Measurements from ENCODE around the gene OTOA. TPM values are rescaled to one million over a fixed set of nuclear protein-coding genes. Genes with fewer than 3 reads are reported as not detected.
A peak's percentile ranks its signal among the peaks of the same experiment; 100 is the strongest.
"Not testable (repeated sequence)": the region's sequence is repeated elsewhere in the genome, so short reads cannot be mapped to it uniquely, and the experiment has no call there.

The OTOA gene
- total and polyA plus RNA-seq, 5 experiments from 2014 or later: 0.14 TPM; not detected in 4

- H3K36me3 Mint-ChIP-seq, H3K9me3 Mint-ChIP-seq, H3K4me3 Mint-ChIP-seq, POLR2A ChIA-PET, H3K27ac Mint-ChIP-seq, H3K27me3 Mint-ChIP-seq, DNase-seq, H3K4me1 Mint-ChIP-seq: not testable (repeated sequence)
- ATAC-seq: peak; percentile 96 to 99
These were observed 93.4 kb downstream of the OTOA start for GRCh38 chr16:21757080-21757671.

- H3K4me3 Mint-ChIP-seq, H3K36me3 Mint-ChIP-seq, H3K27me3 Mint-ChIP-seq, DNase-seq, H3K27ac Mint-ChIP-seq, H3K4me1 Mint-ChIP-seq, ATAC-seq, H3K9me3 Mint-ChIP-seq, POLR2A ChIA-PET: not testable (repeated sequence)
These were observed 104.5 kb downstream of the OTOA start for GRCh38 chr16:21768280-21768679.

DNA sequence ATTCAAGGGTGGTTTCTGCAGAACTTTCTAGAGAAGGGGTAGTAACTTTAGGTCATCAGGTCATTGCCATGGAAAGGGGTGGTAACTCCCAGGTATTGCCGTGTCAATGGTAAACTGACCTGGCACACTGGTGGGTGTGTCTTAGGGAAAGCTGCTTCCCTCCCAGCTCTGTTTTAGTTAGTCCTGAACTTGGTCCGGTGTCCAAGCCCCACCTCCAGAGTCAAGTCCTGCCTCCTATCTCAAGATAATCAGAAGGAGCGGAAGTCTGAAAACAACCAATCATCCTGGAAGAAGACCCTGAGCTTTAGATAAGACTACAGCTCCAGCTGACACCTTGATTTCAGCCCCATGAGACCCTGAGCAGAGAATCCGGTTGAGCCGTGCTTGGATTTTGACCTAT lies 105.0 kb downstream of the OTOA start:
- H3K9me3 Mint-ChIP-seq, H3K36me3 Mint-ChIP-seq, H3K27ac Mint-ChIP-seq, POLR2A ChIA-PET, H3K4me1 Mint-ChIP-seq, DNase-seq, H3K27me3 Mint-ChIP-seq, ATAC-seq, H3K4me3 Mint-ChIP-seq: not testable (repeated sequence)

DNA sequence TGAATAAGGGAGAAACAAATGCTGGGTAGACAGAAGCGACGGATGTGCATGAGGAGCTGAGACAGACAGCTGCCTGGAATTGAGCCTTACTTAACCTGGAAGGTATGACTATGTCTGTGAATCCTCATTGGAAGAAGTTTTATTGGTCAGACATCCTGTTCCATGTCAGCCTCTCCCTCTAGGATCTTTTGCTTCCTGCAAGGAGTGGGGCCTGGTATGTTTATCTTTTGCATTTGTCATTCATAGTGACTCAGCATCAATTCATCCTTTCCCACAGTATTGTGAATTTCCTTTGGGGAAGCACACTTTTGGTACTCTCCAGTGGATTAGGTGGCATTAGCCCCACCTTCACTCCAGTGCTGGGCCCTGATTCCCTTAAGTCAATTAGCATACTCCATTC lies 105.5 kb downstream of the OTOA start:
- H3K27ac Mint-ChIP-seq, DNase-seq, POLR2A ChIA-PET, ATAC-seq, H3K27me3 Mint-ChIP-seq, H3K36me3 Mint-ChIP-seq, H3K9me3 Mint-ChIP-seq, H3K4me1 Mint-ChIP-seq, H3K4me3 Mint-ChIP-seq: not testable (repeated sequence)

GRCh38 chr16:21770584-21770983 lies 106.8 kb downstream of the OTOA start:
- H3K9me3 Mint-ChIP-seq, H3K27me3 Mint-ChIP-seq, DNase-seq, H3K27ac Mint-ChIP-seq, H3K36me3 Mint-ChIP-seq, POLR2A ChIA-PET, ATAC-seq, H3K4me3 Mint-ChIP-seq, H3K4me1 Mint-ChIP-seq: not testable (repeated sequence)

DNA sequence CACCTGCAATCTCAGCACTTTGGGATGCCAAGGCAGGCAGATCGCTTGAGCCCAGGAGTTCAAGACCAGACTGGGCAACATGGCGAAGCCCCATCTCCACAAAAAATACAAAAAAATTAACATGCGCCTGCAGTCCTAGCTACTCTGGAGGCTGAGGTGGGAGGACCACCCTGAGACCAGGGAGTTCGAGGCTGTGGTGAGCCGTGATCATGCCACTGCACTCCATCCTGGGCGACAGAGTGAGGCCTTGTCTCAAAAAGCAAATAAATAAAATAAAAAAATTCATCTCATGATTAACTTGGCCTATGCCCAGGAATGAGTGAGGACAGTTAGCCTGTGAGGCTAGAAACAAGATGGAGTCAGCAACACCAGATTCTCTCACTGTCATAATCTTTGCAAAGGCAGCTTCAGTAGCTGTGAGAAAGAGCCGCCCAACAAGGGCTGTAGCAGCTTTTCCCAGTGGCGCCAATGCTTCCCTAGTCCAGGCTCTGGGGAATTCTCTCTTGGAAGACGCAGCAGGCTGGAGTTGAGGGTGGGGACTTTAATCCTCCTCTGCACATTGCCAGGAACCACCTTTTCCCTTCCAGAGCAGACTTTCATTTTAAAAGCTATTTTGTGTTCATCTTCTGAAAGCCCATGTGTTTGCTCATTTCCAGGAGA lies 108.9 kb downstream of the OTOA start:
- not testable (repeated sequence) for ATAC-seq, H3K36me3 Mint-ChIP-seq

GRCh38 chr16:21773207-21773553 lies 109.4 kb downstream of the OTOA start:
- H3K9me3 Mint-ChIP-seq, H3K36me3 Mint-ChIP-seq, POLR2A ChIA-PET, H3K27ac Mint-ChIP-seq, DNase-seq, H3K4me1 Mint-ChIP-seq, H3K4me3 Mint-ChIP-seq, ATAC-seq, H3K27me3 Mint-ChIP-seq: not testable (repeated sequence)

More for the DNA sequence above, 108.9 kb downstream of the OTOA start:
- H3K4me1 Mint-ChIP-seq, DNase-seq, H3K9me3 Mint-ChIP-seq, H3K4me3 Mint-ChIP-seq, H3K27me3 Mint-ChIP-seq, POLR2A ChIA-PET: not testable (repeated sequence)
- H3K27ac Mint-ChIP-seq: peak overlapping the region in 1 of 10 donors; percentile 18

- H3K4me3 Mint-ChIP-seq, H3K36me3 Mint-ChIP-seq, H3K4me1 Mint-ChIP-seq, DNase-seq, H3K27ac Mint-ChIP-seq, H3K9me3 Mint-ChIP-seq, ATAC-seq, POLR2A ChIA-PET, H3K27me3 Mint-ChIP-seq: not testable (repeated sequence)
These were observed 116.8 kb downstream of the OTOA start for GRCh38 chr16:21780525-21780924.

- H3K9me3 Mint-ChIP-seq, DNase-seq, H3K27ac Mint-ChIP-seq, H3K36me3 Mint-ChIP-seq, H3K27me3 Mint-ChIP-seq, H3K4me3 Mint-ChIP-seq, POLR2A ChIA-PET, H3K4me1 Mint-ChIP-seq, ATAC-seq: not testable (repeated sequence)
These were observed 126.7 kb downstream of the OTOA start for GRCh38 chr16:21790506-21790905.

DNA sequence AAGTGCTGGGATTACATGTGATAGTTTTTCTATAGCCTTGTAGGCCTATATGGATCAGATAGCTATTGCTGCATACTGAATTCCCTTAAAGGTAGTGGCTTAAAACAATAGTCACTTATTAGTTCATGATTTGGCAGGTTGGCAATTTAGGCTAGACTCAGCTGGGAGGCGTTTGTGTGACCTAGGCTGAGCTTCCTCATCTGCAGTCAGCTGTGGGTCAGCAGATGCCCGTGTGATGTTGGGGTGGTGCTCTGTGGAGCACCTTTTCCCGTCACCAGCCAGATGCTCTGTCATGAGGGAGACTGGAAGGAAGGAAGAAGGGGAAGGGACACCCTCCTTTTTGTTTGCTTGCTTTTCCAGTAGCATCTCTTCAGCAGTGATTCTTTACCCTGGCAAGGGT lies 129.5 kb downstream of the OTOA start:
- not testable (repeated sequence) for H3K27me3 Mint-ChIP-seq, H3K27ac Mint-ChIP-seq

DNA sequence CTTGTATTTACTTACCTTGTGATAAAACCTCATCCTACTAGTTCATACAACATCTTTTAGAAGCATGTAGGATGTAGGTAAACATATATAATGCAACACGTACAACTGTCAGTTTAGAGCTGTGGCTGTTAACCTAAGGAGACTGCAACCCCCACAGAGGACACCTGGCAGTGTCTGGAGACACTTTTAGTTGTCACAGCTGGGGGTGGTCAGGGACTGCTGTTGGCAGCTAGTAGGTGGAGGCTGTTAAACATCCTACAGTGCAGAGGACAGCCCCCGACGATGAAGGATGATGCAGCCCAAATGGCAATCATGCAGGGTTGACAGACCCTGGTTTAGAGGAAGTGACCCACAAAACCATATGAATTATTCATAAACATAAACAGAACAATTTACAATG lies 134.8 kb downstream of the OTOA start:
- H3K36me3 Mint-ChIP-seq: peaks cover 0 to 25% (median 4%) of the 10 kb centered on the region in 3 donors
- ATAC-seq, H3K9me3 Mint-ChIP-seq, H3K4me1 Mint-ChIP-seq, H3K27me3 Mint-ChIP-seq, H3K4me3 Mint-ChIP-seq, POLR2A ChIA-PET, H3K27ac Mint-ChIP-seq, DNase-seq: not testable (repeated sequence)

More for the DNA sequence above, 129.5 kb downstream of the OTOA start:
- POLR2A ChIA-PET, H3K4me1 Mint-ChIP-seq, H3K4me3 Mint-ChIP-seq, DNase-seq, H3K36me3 Mint-ChIP-seq, H3K9me3 Mint-ChIP-seq, ATAC-seq: not testable (repeated sequence)

DNA sequence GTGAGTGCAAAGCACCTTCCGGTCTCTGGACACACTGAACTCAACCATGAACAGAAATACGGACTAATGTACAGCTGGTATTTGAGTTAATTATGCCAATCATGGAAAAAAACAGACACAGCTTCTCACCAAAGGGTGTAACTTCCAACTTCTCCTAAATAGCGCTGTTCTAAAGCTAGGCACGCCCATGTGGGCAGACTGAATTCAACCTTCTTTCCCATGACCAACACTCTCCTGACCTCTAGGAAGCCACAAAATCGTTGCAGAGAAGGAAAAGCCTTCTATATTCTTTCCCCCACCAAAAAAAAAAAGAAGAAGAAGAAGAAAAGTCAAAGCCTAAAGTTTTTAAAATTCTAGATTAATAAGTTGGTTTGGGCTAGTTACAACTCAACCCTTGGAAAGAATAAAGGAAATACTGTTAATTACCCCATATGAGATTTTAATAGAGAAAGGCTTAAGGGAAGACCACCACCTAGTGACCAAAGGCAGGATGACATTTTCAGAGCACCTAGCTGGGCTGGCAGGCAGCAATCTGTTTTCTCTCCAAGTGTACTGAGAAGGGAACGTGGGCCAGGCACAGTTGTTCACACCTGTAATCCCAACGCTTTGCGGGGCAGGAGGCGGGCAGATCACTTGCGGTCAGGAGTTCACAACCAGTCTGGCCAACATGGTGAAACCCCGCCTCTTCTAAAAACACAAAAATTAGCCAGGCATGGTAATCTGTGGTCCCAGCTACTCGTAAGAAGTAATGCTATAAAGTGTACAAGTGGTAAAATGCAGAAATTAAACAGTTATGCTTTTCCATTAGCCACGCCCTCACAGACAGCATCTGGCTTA lies 138.0 kb downstream of the OTOA start:
- DNase-seq: peak in 1 of 10 donors; percentile 21
- peak; percentile 32 to 42 for ATAC-seq
- POLR2A ChIA-PET, H3K27me3 Mint-ChIP-seq, H3K4me3 Mint-ChIP-seq, H3K9me3 Mint-ChIP-seq, H3K4me1 Mint-ChIP-seq: not testable (repeated sequence)
- Mint-ChIP-seq H3K27ac (peak overlapping the region in 3 of 10 donors; percentile 19 to 32 (median 29)), H3K36me3 (peaks cover 0 to 39% (median 0%) of the 10 kb centered on the region in 3 donors)

DNA sequence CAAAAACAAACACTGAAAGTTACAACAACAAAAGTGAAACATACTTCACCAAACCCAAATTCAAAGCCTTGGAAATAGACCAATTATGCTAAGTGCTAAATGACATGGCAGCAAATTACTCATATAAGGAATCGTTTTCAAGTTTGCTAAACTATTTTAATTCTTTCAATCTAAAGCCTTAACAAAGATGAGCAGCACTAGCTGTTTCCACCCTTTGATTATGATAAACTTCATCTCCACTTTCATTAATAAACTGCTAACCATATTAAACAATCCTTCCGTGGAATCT lies 138.6 kb downstream of the OTOA start:
- H3K4me3 Mint-ChIP-seq, H3K27me3 Mint-ChIP-seq, H3K4me1 Mint-ChIP-seq, POLR2A ChIA-PET, H3K27ac Mint-ChIP-seq, DNase-seq, ATAC-seq, H3K9me3 Mint-ChIP-seq: not testable (repeated sequence)
- peaks cover 0 to 37% (median 0%) of the 10 kb centered on the region in 3 donors for H3K36me3 Mint-ChIP-seq

Measured in naive thymus-derived CD8-positive, alpha-beta T cell (primary cell).